Lower lobe of right lung (tissue), 2 donors: ENCODE results near the gene UBC. TPM values are rescaled to one million over a fixed set of nuclear protein-coding genes. Genes with fewer than 3 reads are reported as not detected.

Source experiments
- ATAC-seq, 2 donors: fragments of 200-7000 bp; cut with Tn5 transposase; one replicate each; pipeline ENCODE4 v1.9.1; 2020 to 2022; ENCODE audit warnings: mild to moderate bottlenecking in 2 of 2, moderate library complexity in 2 of 2
- DNase-seq: peaks from one replicate; pipeline ENCODE4 v3.0.0-alpha.2; 2020
- H3K27ac ChIP-seq: fragments of 200-600 bp; one replicate; pipeline ENCODE4 v1.8.0; 2022
- H3K27me3 ChIP-seq: fragments of 200-600 bp; one replicate; pipeline ENCODE4 v1.8.0; 2022; ENCODE audit warnings: low read depth
- H3K36me3 ChIP-seq: fragments of 200-600 bp; one replicate; pipeline ENCODE4 v1.8.0; 2022; ENCODE audit warnings: mild to moderate bottlenecking
- H3K4me1 ChIP-seq: fragments of 200-600 bp; one replicate; pipeline ENCODE4 v1.8.0; 2022
- H3K4me3 ChIP-seq: fragments of 200-600 bp; one replicate; pipeline ENCODE4 v1.8.0; 2022; ENCODE audit warnings: mild to moderate bottlenecking
- H3K9me3 ChIP-seq: fragments of 200-600 bp; one replicate; pipeline ENCODE4 v1.8.0; 2022
- intact Hi-C: fragments of 100-400 bp; cut with DNase I; formaldehyde crosslinking; loops from one replicate; pipeline ENCODE4 v1.11.0; 2022
- microRNA-seq: library from miRNA; unstranded; fragments of <30 nt; microRNA quantifications from one replicate; pipeline ENCODE4 v1.2.0, GENCODE V29; 2020; ENCODE audit warnings: borderline number of aligned reads
- total RNA-seq: library from RNA; stranded (reverse); fragmentation: NEBNext Ultra II Directional; extraction: Animal tissue kit (Norgen Biotek cat#: 25700); gene quantifications from one replicate; pipeline ENCODE4 v1.2.1, GENCODE V29; 2021
- TF ChIP-seq, protein P1 (sequence below): fragments of 200-600 bp; IDR thresholded peaks from one replicate; pipeline ENCODE4 v1.8.0; 2022; ENCODE audit warnings: antibody characterized with exemption, mild to moderate bottlenecking
- donor health status: DM: no; HTN: yes; CAD: no; lungs with severe emphysema.

Gene UBC
- total RNA-seq, 1 donor from 2014 or later = 977 TPM

DNA sequence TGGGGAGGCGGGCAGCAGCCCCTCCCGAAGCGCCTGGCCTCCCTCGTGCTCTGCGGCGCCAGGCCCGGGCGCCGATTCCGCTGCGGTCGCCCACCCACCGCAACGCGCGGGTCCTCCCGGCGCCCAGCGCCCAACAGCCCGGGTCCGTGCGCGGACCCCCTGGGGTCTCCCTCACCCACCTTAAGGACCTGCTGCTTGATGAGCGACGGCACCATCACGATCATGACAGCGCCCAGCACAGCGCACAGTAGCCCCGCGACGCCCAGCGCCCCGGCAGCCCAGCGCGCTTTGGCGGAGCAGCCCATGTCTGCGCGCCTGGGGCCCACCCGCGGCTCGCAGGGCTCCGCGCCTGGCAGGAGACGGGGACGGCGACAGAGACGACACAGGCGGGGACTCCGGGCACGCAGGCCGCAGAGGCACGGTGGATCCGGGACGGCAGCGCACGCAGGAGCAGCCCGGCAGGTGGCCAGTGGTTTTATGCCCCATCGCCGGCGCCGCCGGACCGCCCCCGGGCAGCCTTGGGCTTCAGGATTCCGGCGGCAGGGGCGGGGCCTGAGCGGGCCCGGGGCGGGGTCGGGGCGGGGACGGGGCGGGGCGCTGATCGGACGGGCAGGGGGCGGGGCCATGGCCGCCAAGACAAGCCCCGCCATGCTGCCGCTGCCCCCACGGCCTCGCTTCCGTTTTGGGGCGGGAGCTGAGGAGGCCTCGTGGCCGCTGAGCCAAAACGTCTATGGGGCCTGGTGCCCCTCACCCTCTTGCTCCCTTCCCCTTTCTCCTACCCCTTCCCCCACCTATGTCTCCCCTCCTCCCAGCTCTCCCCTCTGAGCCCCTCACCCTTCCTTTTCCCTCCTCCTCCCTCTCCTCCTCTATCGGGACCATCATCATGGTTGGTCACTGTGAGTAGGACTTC lies 50.8 kb downstream of the UBC start, which contains the start of gene SCARB1:
Gene SCARB1 (minus strand): TSS at position 449 of the 910 bp plus-strand sequence. CDS start 144 bp downstream, at position 305.
- Histone ChIP-seq H3K36me3 (no peaks in the 10 kb centered on the region), H3K27ac (peak within 1 kb of the TSS; percentile 53), H3K9me3 (no peaks in the 10 kb centered on the region), H3K4me1 (peaks cover 34% of the 10 kb centered on the region), H3K4me3 (peak within 1 kb of the TSS; percentile 67), H3K27me3 (no peaks in the 10 kb centered on the region)
- ATAC-seq (peak; percentile 96), DNase-seq (peak; percentile 88)
- intact Hi-C loops = no loop called here
- TF ChIP-seq, protein P1, sequence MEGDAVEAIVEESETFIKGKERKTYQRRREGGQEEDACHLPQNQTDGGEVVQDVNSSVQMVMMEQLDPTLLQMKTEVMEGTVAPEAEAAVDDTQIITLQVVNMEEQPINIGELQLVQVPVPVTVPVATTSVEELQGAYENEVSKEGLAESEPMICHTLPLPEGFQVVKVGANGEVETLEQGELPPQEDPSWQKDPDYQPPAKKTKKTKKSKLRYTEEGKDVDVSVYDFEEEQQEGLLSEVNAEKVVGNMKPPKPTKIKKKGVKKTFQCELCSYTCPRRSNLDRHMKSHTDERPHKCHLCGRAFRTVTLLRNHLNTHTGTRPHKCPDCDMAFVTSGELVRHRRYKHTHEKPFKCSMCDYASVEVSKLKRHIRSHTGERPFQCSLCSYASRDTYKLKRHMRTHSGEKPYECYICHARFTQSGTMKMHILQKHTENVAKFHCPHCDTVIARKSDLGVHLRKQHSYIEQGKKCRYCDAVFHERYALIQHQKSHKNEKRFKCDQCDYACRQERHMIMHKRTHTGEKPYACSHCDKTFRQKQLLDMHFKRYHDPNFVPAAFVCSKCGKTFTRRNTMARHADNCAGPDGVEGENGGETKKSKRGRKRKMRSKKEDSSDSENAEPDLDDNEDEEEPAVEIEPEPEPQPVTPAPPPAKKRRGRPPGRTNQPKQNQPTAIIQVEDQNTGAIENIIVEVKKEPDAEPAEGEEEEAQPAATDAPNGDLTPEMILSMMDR = no peak

- H3K36me3 ChIP-seq = no peaks in the 10 kb centered on the region
- H3K4me1 ChIP-seq = peaks cover 34% of the 10 kb centered on the region
- DNase-seq (no peak), ATAC-seq (peak; percentile 12 to 30)
- H3K4me3 ChIP-seq = peak overlapping the region; percentile 67
- no peaks in the 10 kb centered on the region for H3K27me3 ChIP-seq
- H3K9me3 ChIP-seq = no peaks in the 10 kb centered on the region
- peak overlapping the region; percentile 53 for H3K27ac ChIP-seq
- intact Hi-C loops = no loop called here
- TF ChIP-seq, protein P1 = no peak
These were observed 51.6 kb downstream of the UBC start for GRCh38 chr12:124862768-124863415.

DNA sequence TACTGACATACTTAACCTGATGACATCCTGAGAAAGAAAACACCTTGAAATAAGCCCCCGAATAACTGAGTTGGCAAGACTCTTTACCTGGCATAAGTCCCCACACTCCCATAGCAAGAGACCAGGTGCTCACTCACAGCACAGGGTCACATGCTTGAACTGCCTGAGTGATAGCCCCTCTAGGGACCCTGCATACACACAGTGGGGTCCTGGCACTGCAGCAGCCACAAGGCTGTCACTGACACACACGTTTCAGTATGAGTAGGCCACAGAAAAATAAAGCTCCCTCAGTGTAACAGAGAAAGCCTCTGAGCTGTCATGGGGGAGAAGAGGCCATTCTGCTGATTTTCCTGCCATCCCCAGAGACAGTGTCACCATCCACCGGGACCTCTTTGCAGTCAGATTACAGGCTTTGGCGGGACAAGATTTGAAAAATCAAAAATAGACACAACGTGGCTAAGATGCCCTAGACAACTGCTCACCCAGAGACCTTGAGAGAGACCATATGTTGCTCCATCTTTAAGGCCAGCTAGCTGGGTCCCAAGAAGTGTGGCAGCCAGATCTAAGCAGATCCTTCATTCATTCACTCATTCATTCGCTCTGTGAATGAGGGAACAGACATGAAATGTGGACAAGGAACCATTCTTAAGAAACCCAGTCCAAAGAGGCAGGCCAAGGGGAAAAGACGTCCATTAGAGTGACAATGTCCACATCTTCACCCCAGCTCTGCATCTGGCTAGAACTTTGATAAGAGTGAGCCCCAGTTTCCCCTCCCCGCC lies 52.4 kb downstream of the UBC start:
- Histone ChIP-seq H3K27me3 (no peaks in the 10 kb centered on the region), H3K9me3 (no peaks in the 10 kb centered on the region), H3K4me1 (peaks cover 34% of the 10 kb centered on the region), H3K27ac (no peak overlapping the region), H3K36me3 (no peaks in the 10 kb centered on the region), H3K4me3 (peak overlapping the region; percentile 67)
- ATAC-seq (no peak), DNase-seq (no peak)
- intact Hi-C loops = no loop called here
- TF ChIP-seq, protein P1 = no peak

Small RNAs within 50 kb of the gene (microRNA-seq; reads per million reads assigned to microRNA genes)
- not detected for gene MIR5188

Other genes starting within 250 kb of the UBC start
- 24.0 TPM for gene SCARB1, start 50.8 kb downstream of the UBC start, total RNA-seq
- 16.2 TPM for gene DHX37, start 74.5 kb upstream of the UBC start, total RNA-seq
- 7.3 TPM for gene BRI3BP, start 79.0 kb upstream of the UBC start, total RNA-seq
- gene AACS, start 150.8 kb upstream of the UBC start, total RNA-seq = 21.7 TPM